Measurements from ENCODE around the gene PPME1.

DNA sequence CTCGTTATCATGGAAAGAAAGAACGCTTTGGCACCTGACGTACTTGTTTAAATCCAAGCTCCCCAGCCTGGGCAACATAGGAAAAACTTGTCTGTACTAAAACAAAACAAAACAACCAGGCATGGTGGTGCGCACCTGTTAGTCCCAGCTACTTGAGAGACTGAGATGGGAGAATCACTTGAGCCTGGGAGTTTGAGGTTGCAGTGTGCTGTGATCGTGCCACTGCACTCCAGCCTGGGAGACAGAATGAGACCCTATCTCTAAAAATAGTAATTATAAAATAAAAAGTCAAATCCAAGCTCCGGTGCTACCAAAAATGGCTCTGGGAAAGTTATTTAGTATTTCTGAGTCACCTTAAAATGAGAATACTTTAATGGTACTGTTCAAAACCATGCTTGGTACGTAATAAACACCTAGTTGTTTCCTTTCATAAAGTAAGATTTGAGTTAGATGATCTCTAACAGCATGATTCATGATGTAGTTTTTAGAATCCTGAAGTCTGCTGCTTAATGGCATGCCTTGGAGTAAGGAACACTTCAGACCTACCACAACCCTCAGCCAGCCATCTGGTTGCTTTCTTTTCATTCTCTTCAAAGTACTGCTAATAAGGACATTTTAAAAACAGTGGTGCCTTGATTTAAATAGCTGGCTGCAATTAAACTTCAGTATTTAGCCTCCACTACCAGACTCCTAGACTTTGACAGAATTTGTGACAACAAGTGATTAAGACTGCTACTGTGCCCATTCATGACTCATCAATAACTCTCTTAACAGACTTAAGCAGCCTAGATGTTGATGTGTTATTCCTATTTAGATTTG is 8.4 kb downstream of the PPME1 start:
- TF ChIP-seq, protein P1, sequence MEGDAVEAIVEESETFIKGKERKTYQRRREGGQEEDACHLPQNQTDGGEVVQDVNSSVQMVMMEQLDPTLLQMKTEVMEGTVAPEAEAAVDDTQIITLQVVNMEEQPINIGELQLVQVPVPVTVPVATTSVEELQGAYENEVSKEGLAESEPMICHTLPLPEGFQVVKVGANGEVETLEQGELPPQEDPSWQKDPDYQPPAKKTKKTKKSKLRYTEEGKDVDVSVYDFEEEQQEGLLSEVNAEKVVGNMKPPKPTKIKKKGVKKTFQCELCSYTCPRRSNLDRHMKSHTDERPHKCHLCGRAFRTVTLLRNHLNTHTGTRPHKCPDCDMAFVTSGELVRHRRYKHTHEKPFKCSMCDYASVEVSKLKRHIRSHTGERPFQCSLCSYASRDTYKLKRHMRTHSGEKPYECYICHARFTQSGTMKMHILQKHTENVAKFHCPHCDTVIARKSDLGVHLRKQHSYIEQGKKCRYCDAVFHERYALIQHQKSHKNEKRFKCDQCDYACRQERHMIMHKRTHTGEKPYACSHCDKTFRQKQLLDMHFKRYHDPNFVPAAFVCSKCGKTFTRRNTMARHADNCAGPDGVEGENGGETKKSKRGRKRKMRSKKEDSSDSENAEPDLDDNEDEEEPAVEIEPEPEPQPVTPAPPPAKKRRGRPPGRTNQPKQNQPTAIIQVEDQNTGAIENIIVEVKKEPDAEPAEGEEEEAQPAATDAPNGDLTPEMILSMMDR (IDR thresholded peaks at IDR 0.05): no peak
- TF ChIP-seq ZFX (IDR thresholded peaks at IDR 0.05; ENCODE audit: borderline replicate concordance): no peak
